B cell (primary cell): ENCODE data around the gene GPER1. TPM values are rescaled to one million over a fixed set of nuclear protein-coding genes. Genes with fewer than 3 reads are reported as not detected.

Experiments
- ATAC-seq: fragments of 200-7000 bp; cut with Tn5 transposase; one replicate; pipeline ENCODE4 v1.10.0; 2021; ENCODE audit warnings: low read depth, mild to moderate bottlenecking, moderate number of reproducible peaks, moderate library complexity
- CTCF ChIA-PET: fragments of 350-600 bp; sonication (Branson Sonifier 250); formaldehyde crosslinking; loops from one replicate; lab custom pipeline; 2021; ENCODE audit warnings: antibody characterized with exemption, inconsistent platforms; lab: Charles Lee
- POLR2A ChIA-PET: fragments of 350-600 bp; sonication (Branson Sonifier 250); formaldehyde crosslinking; loops from one replicate; lab custom pipeline; 2021; ENCODE audit warnings: antibody characterized with exemption; lab: Charles Lee
- DNase-seq: peaks from one replicate; pipeline ENCODE4 v3.0.0; 2013
- H2AFZ ChIP-seq: 2 replicates; pipeline ENCODE4 v1.6.1; 2012; ENCODE audit warnings: mild to moderate bottlenecking, low read depth, low read length; ENCODE audit not compliant: insufficient read depth, poor library complexity, severe bottlenecking
- H3K27ac ChIP-seq, 2 donors: 1 replicate in 1 of 2; 2 replicates in 1 of 2; pipeline ENCODE4 v1.5.1; 2012 to 2013; ENCODE audit warnings: low read length in 2 of 2, mild to moderate bottlenecking in 2 of 2, moderate library complexity in 1 of 2
- H3K27me3 ChIP-seq, 4 experiments: fragments of 200-600 bp in 1 of 4; sonication (generic) in 1 of 4; replicated peaks in 1 of 4; 1 replicate in 2 of 4; 2 replicates in 2 of 4; pipeline versions ENCODE4 v1.6.1 to v1.7.0; 2013 to 2016; ENCODE audit warnings: low read length in 3 of 4, mild to moderate bottlenecking in 2 of 4, mixed read lengths in 1 of 4, moderate library complexity in 1 of 4; ENCODE audit not compliant: insufficient read depth in 4 of 4, control insufficient read depth in 3 of 4; ENCODE audit errors: control extremely low read depth in 1 of 4
- H3K36me3 ChIP-seq, 2 experiments: replicated peaks in 1 of 2; 1 replicate in 1 of 2; 2 replicates in 1 of 2; pipeline versions ENCODE4 v1.6.1 to v1.7.1; 2013; ENCODE audit warnings: low read length in 1 of 2; ENCODE audit not compliant: insufficient read depth in 2 of 2, control insufficient read depth in 1 of 2; ENCODE audit errors: control extremely low read depth in 1 of 2, extremely low read depth in 1 of 2
- H3K4me1 ChIP-seq, 2 donors: fragments of 200-600 bp in 1 of 2; sonication (generic) in 1 of 2; 1 replicate in 1 of 2; 2 replicates in 1 of 2; pipeline versions ENCODE4 v1.5.1 to v1.6.1; 2013 to 2017; ENCODE audit warnings: low read length in 2 of 2; ENCODE audit not compliant: control insufficient read depth in 2 of 2, insufficient read depth in 2 of 2
- H3K4me2 ChIP-seq: replicated peaks from 2 replicates; pipeline ENCODE3; 2012; ENCODE audit warnings: mild to moderate bottlenecking, low read depth, low read length; ENCODE audit not compliant: poor library complexity, severe bottlenecking
- H3K4me3 ChIP-seq, 5 experiments: fragments of 200-600 bp in 1 of 5; sonication (generic) in 1 of 5; 1 replicate in 3 of 5; 2 replicates in 2 of 5; pipeline versions ENCODE4 v1.5.1 to v1.7.0; 2011 to 2016; ENCODE audit warnings: low read length in 4 of 5, mild to moderate bottlenecking in 4 of 5, low read depth in 2 of 5, control low read depth in 1 of 5, moderate library complexity in 1 of 5; ENCODE audit not compliant: insufficient read depth in 1 of 5; ENCODE audit errors: control extremely low read depth in 1 of 5, extremely low read depth in 1 of 5
- H3K79me2 ChIP-seq: fragments of 200-600 bp; sonication (generic); one replicate; pipeline ENCODE4 v1.6.0; 2016; ENCODE audit warnings: low read length; ENCODE audit not compliant: control insufficient read depth, insufficient read depth
- H3K9ac ChIP-seq: fragments of 200-600 bp; sonication (generic); 2 replicates; pipeline ENCODE4 v1.6.1; 2017; ENCODE audit warnings: mild to moderate bottlenecking, low read length, moderate library complexity
- H3K9me3 ChIP-seq, 3 donors: one replicate each; pipeline versions ENCODE4 v1.6.1 to v1.7.1; 2013; ENCODE audit warnings: low read length in 2 of 3; ENCODE audit not compliant: control insufficient read depth in 2 of 3, insufficient read depth in 1 of 3; ENCODE audit errors: control extremely low read depth in 1 of 3
- H4K20me1 ChIP-seq: 2 replicates; pipeline ENCODE4 v1.6.0; 2012; ENCODE audit warnings: mild to moderate bottlenecking, low read length; ENCODE audit not compliant: insufficient read depth, control insufficient read depth, poor library complexity, severe bottlenecking
- H3K27ac Mint-ChIP-seq: one replicate; pipeline ENCODE4 v1.8.0; 2021; ENCODE audit warnings: mixed read lengths
- H3K27me3 Mint-ChIP-seq: one replicate; pipeline ENCODE4 v1.8.0; 2021; ENCODE audit warnings: mixed read lengths
- H3K4me1 Mint-ChIP-seq: one replicate; pipeline ENCODE4 v1.8.0; 2021; ENCODE audit warnings: mixed read lengths
- H3K4me3 Mint-ChIP-seq: one replicate; pipeline ENCODE4 v1.8.0; 2021; ENCODE audit warnings: mixed read lengths
- H3K9me3 Mint-ChIP-seq: one replicate; pipeline ENCODE4 v1.8.0; 2022; ENCODE audit warnings: mixed read lengths; ENCODE audit not compliant: insufficient read depth
- EZH2 ChIP-seq: IDR thresholded peaks from 2 replicates; pipeline ENCODE4 v1.6.1; 2012; ENCODE audit warnings: borderline replicate concordance, low read depth, mild to moderate bottlenecking, moderate library complexity, low read length; ENCODE audit not compliant: insufficient read depth, poor library complexity, severe bottlenecking
- WGBS: methylation state at CpG from one replicate; pipeline ENCODE4 v1.1.5; 2013; ENCODE audit warnings: missing lambda C conversion rate; ENCODE audit not compliant: insufficient coverage; 5-methylcytosine and 5-hydroxymethylcytosine counted together
- intact Hi-C: fragments of 100-400 bp; cut with micrococcal nuclease; formaldehyde crosslinking; loops from one replicate; pipeline ENCODE4 v1.10.0; 2022
- polyA plus RNA-seq: library from polyadenylated mRNA; depleted of rRNA; stranded (reverse); fragments of >200 nt; gene quantifications from 2 replicates; pipeline ENCODE4 v1.2.3, GENCODE V29; 2012
- total RNA-seq, 2 donors: library from RNA; stranded (reverse); fragments of 120-200 nt in 1 of 2; gene quantifications; 1 replicate in 1 of 2; 2 replicates in 1 of 2; pipeline versions ENCODE4 v1.2.3 to v1.2.4, GENCODE V29; 2013 to 2022
- TF ChIP-seq, protein P1 (sequence below): fragments of 200-600 bp; IDR thresholded peaks from one replicate; pipeline ENCODE4 v1.8.0; 2022; ENCODE audit warnings: antibody characterized with exemption, mild to moderate bottlenecking

GPER1 gene
- total and polyA plus RNA-seq, 2 donors (not counting 1 experiment from before 2014, with no cell fraction given) = 3.2 to 21.3 TPM

DNA sequence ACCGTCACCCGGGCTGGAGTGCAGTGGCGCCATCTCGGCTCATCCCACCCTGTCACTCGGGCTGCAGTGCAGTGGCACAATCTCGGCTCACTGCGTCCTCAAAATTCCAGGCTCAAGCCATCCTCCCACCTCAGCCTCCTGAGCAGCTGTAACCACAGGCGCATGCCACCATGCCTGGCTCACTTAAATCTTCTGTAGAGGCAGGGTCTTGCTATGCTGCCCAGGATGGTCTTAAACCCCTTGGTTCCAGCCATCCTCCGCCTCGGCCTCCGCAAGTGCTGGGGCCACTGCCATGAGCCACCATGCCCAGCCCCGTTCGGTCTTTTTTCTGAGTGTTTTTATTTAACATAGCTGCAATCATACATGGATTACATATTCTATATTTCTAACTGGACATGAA is 41.5 kb downstream of the GPER1 start:
- ATAC-seq = no peak
- Mint-ChIP-seq H3K27ac (no peak overlapping the region), H3K4me3 (no peak overlapping the region), H3K4me1 (no peaks in the 10 kb centered on the region), H3K9me3 (no peaks in the 10 kb centered on the region), H3K27me3 (no peaks in the 10 kb centered on the region)
- POLR2A ChIA-PET = no interaction called here
- H3K4me2 ChIP-seq = no peak overlapping the region
- no peaks in the 10 kb centered on the region for H3K9me3 ChIP-seq
- no peak for DNase-seq
- intact Hi-C loops = no loop called here
- H3K4me1 ChIP-seq = no peaks in the 10 kb centered on the region
- H3K27ac ChIP-seq = no peak overlapping the region
- H2AFZ ChIP-seq = no peak overlapping the region
- H3K27me3 ChIP-seq = no peaks in the 10 kb centered on the region
- 100% methylated on average over 10 of the region's 13 CpGs for WGBS
- peaks cover 0 to 4% of the 10 kb centered on the region in 2 experiments for H3K36me3 ChIP-seq
- H4K20me1 ChIP-seq = no peaks in the 10 kb centered on the region
- H3K79me2 ChIP-seq = peaks cover 11% of the 10 kb centered on the region
- TF ChIP-seq, protein P1, sequence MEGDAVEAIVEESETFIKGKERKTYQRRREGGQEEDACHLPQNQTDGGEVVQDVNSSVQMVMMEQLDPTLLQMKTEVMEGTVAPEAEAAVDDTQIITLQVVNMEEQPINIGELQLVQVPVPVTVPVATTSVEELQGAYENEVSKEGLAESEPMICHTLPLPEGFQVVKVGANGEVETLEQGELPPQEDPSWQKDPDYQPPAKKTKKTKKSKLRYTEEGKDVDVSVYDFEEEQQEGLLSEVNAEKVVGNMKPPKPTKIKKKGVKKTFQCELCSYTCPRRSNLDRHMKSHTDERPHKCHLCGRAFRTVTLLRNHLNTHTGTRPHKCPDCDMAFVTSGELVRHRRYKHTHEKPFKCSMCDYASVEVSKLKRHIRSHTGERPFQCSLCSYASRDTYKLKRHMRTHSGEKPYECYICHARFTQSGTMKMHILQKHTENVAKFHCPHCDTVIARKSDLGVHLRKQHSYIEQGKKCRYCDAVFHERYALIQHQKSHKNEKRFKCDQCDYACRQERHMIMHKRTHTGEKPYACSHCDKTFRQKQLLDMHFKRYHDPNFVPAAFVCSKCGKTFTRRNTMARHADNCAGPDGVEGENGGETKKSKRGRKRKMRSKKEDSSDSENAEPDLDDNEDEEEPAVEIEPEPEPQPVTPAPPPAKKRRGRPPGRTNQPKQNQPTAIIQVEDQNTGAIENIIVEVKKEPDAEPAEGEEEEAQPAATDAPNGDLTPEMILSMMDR = no peak
- no peak for TF ChIP-seq EZH2
- no peak overlapping the region for H3K4me3 ChIP-seq
- H3K9ac ChIP-seq = no peak overlapping the region
- CTCF ChIA-PET = interaction anchor here (0.7 kb wide), 1 partner anchor 43 kb away, joined by 3 read pairs; no protein-coding TSS in a partner anchor

DNA sequence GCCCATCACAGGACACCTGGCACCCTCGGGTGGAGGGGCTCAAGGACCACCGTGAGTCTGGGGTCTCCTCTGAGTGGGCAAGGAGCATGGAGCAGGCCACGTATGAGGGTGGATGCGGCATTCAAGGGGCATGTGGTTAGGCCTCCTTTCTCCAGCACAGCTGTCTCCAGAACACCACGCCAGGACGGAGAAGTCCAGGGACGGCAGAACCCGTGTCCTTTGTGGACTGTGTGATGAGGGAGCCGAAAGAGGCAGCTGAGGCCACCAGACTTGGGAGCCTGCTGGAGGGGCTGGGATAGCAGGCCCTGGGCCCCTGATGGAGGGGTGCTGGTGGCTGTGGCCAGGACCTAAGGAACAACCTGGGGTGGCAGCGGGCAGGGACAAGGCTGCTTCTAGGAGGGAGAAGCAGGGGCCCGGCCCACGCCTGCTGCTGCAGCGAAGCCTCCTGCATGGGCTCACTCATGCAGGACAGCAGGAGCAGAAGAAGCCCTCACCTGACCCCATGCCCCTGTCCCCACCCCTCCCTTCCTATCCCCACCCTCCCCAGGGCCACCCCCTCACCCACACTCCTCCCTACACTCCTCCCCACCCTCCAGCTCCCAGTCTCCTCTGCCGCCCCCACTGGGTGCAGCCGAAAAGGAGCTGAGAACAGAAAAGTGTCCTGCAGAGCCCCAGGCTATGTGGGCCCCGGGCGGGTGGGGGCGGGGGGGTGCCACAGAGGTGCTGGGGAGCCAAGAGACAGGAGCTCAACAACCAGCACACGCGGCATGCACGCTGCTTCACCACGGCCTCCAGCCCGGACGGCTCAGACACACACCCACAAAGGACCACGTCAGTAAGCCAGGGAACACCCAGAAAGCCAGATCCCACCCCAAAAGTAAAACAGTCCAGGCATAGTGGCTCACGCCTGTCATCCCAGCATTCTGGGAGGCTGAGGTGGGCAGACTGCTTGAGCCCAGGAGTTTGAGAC is 42.4 kb downstream of the GPER1 start:
- H3K4me3 ChIP-seq = no peak overlapping the region
- no peaks in the 10 kb centered on the region for H3K9me3 ChIP-seq
- POLR2A ChIA-PET = no interaction called here
- H3K27ac ChIP-seq = no peak overlapping the region
- CTCF ChIA-PET = interaction anchor here (0.7 kb wide), 1 partner anchor 44 kb away, joined by 3 read pairs; no protein-coding TSS in a partner anchor
- Mint-ChIP-seq H3K4me1 (no peaks in the 10 kb centered on the region), H3K27ac (no peak overlapping the region), H3K27me3 (no peaks in the 10 kb centered on the region), H3K4me3 (no peak overlapping the region), H3K9me3 (no peaks in the 10 kb centered on the region)
- DNase-seq (no peak), ATAC-seq (no peak)
- H3K27me3 ChIP-seq = no peaks in the 10 kb centered on the region
- peaks cover 0 to 4% of the 10 kb centered on the region in 2 experiments for H3K36me3 ChIP-seq
- 94% methylated on average over 23 of the region's 26 CpGs for WGBS
- no peak overlapping the region for H3K4me2 ChIP-seq
- TF ChIP-seq EZH2 = no peak
- TF ChIP-seq, protein P1 = no peak
- peaks cover 11% of the 10 kb centered on the region for H3K79me2 ChIP-seq
- H4K20me1 ChIP-seq = no peaks in the 10 kb centered on the region
- no peak overlapping the region for H3K9ac ChIP-seq
- intact Hi-C loops = no loop called here
- no peak overlapping the region for H2AFZ ChIP-seq
- no peaks in the 10 kb centered on the region for H3K4me1 ChIP-seq
